ENCODE measurements around the gene TBX19.

DNA sequence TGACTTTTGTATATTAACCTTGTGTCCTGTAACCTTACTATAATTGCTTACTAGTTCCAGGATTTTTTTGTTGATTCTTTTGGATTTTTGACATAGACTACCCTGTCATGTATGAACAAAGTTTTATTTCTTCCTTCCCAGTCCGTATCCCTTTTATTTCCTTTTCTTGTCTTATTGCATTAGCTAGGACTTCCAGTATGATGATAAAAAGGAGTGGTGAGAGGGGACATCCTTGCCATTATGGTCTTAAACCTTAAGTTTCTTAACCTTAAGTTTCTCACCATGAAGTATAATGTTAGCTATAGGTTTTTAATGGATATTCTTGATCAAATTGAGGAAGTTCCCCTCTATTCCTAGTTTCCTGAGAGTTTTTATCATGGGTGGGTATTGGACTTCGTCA, 24.5 kb upstream of the TBX19 start:
- TF ChIP-seq, protein P1, sequence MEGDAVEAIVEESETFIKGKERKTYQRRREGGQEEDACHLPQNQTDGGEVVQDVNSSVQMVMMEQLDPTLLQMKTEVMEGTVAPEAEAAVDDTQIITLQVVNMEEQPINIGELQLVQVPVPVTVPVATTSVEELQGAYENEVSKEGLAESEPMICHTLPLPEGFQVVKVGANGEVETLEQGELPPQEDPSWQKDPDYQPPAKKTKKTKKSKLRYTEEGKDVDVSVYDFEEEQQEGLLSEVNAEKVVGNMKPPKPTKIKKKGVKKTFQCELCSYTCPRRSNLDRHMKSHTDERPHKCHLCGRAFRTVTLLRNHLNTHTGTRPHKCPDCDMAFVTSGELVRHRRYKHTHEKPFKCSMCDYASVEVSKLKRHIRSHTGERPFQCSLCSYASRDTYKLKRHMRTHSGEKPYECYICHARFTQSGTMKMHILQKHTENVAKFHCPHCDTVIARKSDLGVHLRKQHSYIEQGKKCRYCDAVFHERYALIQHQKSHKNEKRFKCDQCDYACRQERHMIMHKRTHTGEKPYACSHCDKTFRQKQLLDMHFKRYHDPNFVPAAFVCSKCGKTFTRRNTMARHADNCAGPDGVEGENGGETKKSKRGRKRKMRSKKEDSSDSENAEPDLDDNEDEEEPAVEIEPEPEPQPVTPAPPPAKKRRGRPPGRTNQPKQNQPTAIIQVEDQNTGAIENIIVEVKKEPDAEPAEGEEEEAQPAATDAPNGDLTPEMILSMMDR (IDR thresholded peaks at IDR 0.05), result no peak
- no peak for TF ChIP-seq POLR2A (IDR thresholded peaks at IDR 0.05)
